HG03064 (cell line): ENCODE results near the gene EHD4.

Experiments
- ATAC-seq: cut with Tn5 transposase; IDR thresholded peaks from one replicate; pipeline ENCODE4 v1.9.1; 2021; ENCODE audit warnings: low read depth; ENCODE audit not compliant: unreplicated experiment

EHD4 gene

GRCh38 chr15:41940441-41940857 lies 31.9 kb downstream of the EHD4 start:
- no peak for ATAC-seq

GRCh38 chr15:41939986-41940385 lies 32.4 kb downstream of the EHD4 start:
- ATAC-seq: no peak

- ATAC-seq: no peak
Measured at GRCh38 chr15:41937568-41937923, 34.8 kb downstream of the EHD4 start.

- no peak for ATAC-seq
Measured at GRCh38 chr15:41936649-41937567, 35.4 kb downstream of the EHD4 start.

GRCh38 chr15:41936155-41936554 lies 36.2 kb downstream of the EHD4 start:
- no peak for ATAC-seq

GRCh38 chr15:41935566-41936020 lies 36.8 kb downstream of the EHD4 start:
- ATAC-seq: no peak

GRCh38 chr15:41934843-41935242 lies 37.5 kb downstream of the EHD4 start:
- no peak for ATAC-seq

GRCh38 chr15:41933771-41934170 lies 38.6 kb downstream of the EHD4 start:
- ATAC-seq: no peak

GRCh38 chr15:41933326-41933725 lies 39.0 kb downstream of the EHD4 start:
- ATAC-seq: no peak

GRCh38 chr15:41932511-41933289 lies 39.7 kb downstream of the EHD4 start:
- ATAC-seq: no peak

GRCh38 chr15:41932101-41932500 lies 40.3 kb downstream of the EHD4 start:
- no peak for ATAC-seq

- ATAC-seq: no peak
Measured at GRCh38 chr15:41930867-41931222, 41.5 kb downstream of the EHD4 start.

GRCh38 chr15:41930221-41930866 lies 42.0 kb downstream of the EHD4 start:
- no peak for ATAC-seq

GRCh38 chr15:41928637-41929620 lies 43.4 kb downstream of the EHD4 start:
- peak; percentile 75 for ATAC-seq

- ATAC-seq: no peak
Measured at GRCh38 chr15:41928100-41928499, 44.3 kb downstream of the EHD4 start.

GRCh38 chr15:41927536-41927935 lies 44.8 kb downstream of the EHD4 start:
- ATAC-seq: no peak

GRCh38 chr15:41926185-41927056 lies 45.9 kb downstream of the EHD4 start:
- ATAC-seq: no peak

- no peak for ATAC-seq
Measured at GRCh38 chr15:41925086-41925608, 47.2 kb downstream of the EHD4 start.
